ENCODE results near the gene RSPO4.

GRCh38 chr20:1001911-1002681, at the start of gene RSPO4:
- TF ChIP-seq CTCF (IDR thresholded peaks at IDR 0.05; ENCODE audit: low read length) (no peak), EZH2 (IDR thresholded peaks at IDR 0.05; ENCODE audit: borderline replicate concordance, low read length) (no peak)

Data from OCI-LY1 (cell line).